Testis (tissue), 3 donors: ENCODE data around the gene PDE6A. TPM values are rescaled to one million over a fixed set of nuclear protein-coding genes. Genes with fewer than 3 reads are reported as not detected.

Source experiments
- DNase-seq: peaks from one replicate; pipeline ENCODE4 v3.0.0-alpha.2; 2019
- H3K27ac ChIP-seq, 2 donors: fragments of 200-600 bp; sonication (generic); one replicate each; pipeline ENCODE4 v1.5.1; 2019
- H3K27me3 ChIP-seq: fragments of 200-600 bp; sonication (generic); one replicate; pipeline ENCODE4 v1.5.1; 2019
- H3K36me3 ChIP-seq: fragments of 200-600 bp; sonication (generic); one replicate; pipeline ENCODE4 v1.5.1; 2017; ENCODE audit warnings: low read depth; ENCODE audit errors: missing control alignments
- H3K4me1 ChIP-seq: fragments of 200-600 bp; sonication (generic); one replicate; pipeline ENCODE4 v1.5.1; 2019
- H3K4me3 ChIP-seq, 2 donors: fragments of 200-600 bp; sonication (generic); one replicate each; pipeline ENCODE4 v1.5.1; 2017 to 2019
- H3K9me3 ChIP-seq: fragments of 200-600 bp; sonication (generic); one replicate; pipeline ENCODE4 v1.5.1; 2017
- POLR2A ChIP-seq: fragments of 450-650 bp; IDR thresholded peaks from one replicate; pipeline ENCODE4 v1.6.1; 2017; ENCODE audit warnings: antibody characterized with exemption, mild to moderate bottlenecking, moderate library complexity
- WGBS, 2 donors: methylation state at CpG; one replicate each; pipeline ENCODE4 v1.1.5; 2018; 5-methylcytosine and 5-hydroxymethylcytosine counted together
- intact Hi-C: fragments of 100-400 bp; cut with DNase I; formaldehyde crosslinking; loops from one replicate; pipeline ENCODE4 v1.15.1; 2023; ENCODE audit warnings: low total_unique reads
- polyA plus RNA-seq: library from polyadenylated mRNA; stranded (reverse); fragments of 350-450 nt; fragmentation: Illumina TruSeq; extraction: RNeasy Lipid Tissue Mini Kit (QIAGEN cat#74804); gene quantifications from one replicate; pipeline ENCODE4 v1.2.3, GENCODE V29; 2014; ENCODE audit warnings: low read depth, low replicate concordance; ENCODE audit not compliant: insufficient read depth
- total RNA-seq, 2 donors: library from RNA; depleted of rRNA; stranded (reverse); fragments of >200 nt; gene quantifications; one replicate each; pipeline ENCODE4 v1.2.3, GENCODE V29; 2016
- TF ChIP-seq, protein P1 (sequence below), 3 experiments: fragments of 450-650 bp in 2 of 3; fragments of 200-600 bp in 1 of 3; sonication (generic) in 1 of 3; IDR thresholded peaks; one replicate each; pipeline ENCODE4 v1.5.1; 2016 to 2019; ENCODE audit warnings: antibody characterized with exemption in 3 of 3, mild to moderate bottlenecking in 2 of 3, moderate library complexity in 1 of 3

Gene PDE6A
- total and polyA plus RNA-seq, 3 donors from 2014 or later = 2.9 to 4.6 (median 3.2) TPM

DNA sequence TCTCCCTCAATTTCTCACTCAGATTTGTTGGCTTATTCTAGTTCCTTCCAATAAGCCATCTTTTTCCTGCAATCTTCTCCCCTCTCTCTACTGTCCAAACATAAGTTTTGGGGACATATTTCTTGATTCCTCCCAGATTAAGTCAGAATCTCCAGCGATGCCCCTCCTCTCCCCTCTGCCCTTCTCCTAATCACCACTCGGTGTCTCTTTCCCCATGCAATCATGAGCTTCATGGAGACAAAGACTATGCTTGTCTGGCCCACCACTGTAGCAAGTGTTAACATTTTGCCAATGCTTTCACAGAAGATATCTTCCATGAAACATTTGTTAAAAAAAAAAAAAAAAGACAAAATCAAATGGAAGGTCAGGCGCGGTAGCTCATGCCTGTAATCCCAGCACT, 42.4 kb downstream of the PDE6A start:
- WGBS, 2 donors = 70 to 77% methylated on average over 4 of the region's 4 CpGs

DNA sequence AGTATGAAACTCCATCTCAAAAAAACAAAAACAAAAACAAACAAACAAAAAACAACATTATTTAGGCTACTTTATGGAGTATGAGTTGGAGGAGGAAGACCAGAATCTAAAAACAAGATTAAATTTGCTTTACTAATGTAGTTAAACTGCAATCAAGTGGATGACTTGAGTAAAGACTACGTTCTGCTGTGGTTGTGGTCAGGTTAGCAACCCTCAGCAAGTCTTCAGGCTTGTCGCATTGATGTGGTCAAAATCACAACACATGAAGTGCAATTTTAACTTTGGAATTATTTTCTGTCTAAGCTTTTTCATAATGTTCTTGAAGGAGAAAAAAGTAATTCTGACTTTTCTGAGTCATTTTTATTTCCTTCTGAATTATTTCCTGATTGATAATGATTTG, 43.1 kb downstream of the PDE6A start:
- Histone ChIP-seq H3K4me3 (no peak overlapping the region), H3K36me3 (no peaks in the 10 kb centered on the region), H3K27ac (no peak overlapping the region), H3K27me3 (no peaks in the 10 kb centered on the region), H3K9me3 (no peaks in the 10 kb centered on the region), H3K4me1 (peaks cover 5% of the 10 kb centered on the region)
- TF ChIP-seq, protein P1, sequence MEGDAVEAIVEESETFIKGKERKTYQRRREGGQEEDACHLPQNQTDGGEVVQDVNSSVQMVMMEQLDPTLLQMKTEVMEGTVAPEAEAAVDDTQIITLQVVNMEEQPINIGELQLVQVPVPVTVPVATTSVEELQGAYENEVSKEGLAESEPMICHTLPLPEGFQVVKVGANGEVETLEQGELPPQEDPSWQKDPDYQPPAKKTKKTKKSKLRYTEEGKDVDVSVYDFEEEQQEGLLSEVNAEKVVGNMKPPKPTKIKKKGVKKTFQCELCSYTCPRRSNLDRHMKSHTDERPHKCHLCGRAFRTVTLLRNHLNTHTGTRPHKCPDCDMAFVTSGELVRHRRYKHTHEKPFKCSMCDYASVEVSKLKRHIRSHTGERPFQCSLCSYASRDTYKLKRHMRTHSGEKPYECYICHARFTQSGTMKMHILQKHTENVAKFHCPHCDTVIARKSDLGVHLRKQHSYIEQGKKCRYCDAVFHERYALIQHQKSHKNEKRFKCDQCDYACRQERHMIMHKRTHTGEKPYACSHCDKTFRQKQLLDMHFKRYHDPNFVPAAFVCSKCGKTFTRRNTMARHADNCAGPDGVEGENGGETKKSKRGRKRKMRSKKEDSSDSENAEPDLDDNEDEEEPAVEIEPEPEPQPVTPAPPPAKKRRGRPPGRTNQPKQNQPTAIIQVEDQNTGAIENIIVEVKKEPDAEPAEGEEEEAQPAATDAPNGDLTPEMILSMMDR (IDR thresholded peaks at IDR 0.05) = no peak
- no peak for TF ChIP-seq POLR2A
- intact Hi-C loops = no loop called here
- 93% methylated on average over 2 of the region's 2 CpGs for whole genome bisulfite sequencing, 2 donors
- DNase-seq = no peak

More for the DNA sequence above, 42.4 kb downstream of the PDE6A start:
- H3K4me3 ChIP-seq = no peak overlapping the region
- no peaks in the 10 kb centered on the region for H3K9me3 ChIP-seq
- H3K27ac ChIP-seq = no peak overlapping the region
- peaks cover 5% of the 10 kb centered on the region for H3K4me1 ChIP-seq
- no peaks in the 10 kb centered on the region for H3K36me3 ChIP-seq
- DNase-seq = no peak
- no peaks in the 10 kb centered on the region for H3K27me3 ChIP-seq
- no peak for TF ChIP-seq POLR2A
- TF ChIP-seq, protein P1 (IDR thresholded peaks at IDR 0.05) = no peak
- intact Hi-C loops = no loop called here

DNA sequence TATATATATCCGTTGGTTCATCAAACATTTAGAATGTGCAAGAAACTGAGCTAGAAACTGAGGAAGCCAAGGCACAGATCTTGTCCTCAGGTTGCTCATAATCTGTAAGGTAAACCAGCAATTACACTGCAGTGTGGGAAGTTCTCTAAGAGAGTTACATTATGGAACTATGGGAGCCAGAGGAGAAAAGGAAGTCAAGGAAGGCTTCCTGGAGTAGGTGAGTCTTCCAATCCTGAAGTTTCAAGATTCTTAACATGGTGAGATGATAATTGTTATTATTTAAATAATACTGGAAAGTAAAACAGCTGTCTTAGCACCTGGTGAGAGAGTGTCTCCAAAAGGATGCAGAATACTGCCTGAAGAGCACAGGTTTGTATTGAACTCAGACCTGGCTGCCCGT, 44.2 kb downstream of the PDE6A start:
- no peaks in the 10 kb centered on the region for H3K27me3 ChIP-seq
- WGBS, 2 donors = 46 to 56% methylated on average over 2 of the region's 2 CpGs
- no peak for TF ChIP-seq POLR2A
- TF ChIP-seq, protein P1 (IDR thresholded peaks at IDR 0.05) = no peak
- no peak overlapping the region for H3K27ac ChIP-seq
- H3K36me3 ChIP-seq = no peaks in the 10 kb centered on the region
- H3K9me3 ChIP-seq = no peaks in the 10 kb centered on the region
- H3K4me3 ChIP-seq = no peak overlapping the region
- H3K4me1 ChIP-seq = peaks cover 5% of the 10 kb centered on the region
- no peak for DNase-seq
- intact Hi-C loops = no loop called here

DNA sequence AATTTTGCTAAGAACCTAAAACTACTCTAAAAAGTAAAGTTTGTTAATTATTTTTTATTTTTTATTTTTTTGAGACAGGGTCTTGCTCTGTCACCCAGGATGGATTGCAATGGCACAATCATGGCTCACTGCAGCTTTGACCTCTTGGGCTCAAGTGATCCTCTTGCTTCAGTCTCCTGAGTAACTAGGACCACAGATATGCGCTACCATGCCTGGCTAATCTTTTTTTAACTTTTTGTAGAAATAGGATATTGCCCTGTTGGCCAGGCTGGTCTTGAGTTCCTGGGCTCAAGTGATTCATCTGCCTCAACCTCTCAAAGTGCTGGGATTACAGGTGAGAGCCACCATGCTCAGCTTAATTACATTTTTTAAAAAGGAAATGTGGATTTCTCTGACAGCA, 45.8 kb downstream of the PDE6A start:
- Histone ChIP-seq H3K27ac (no peak overlapping the region), H3K4me3 (no peak overlapping the region), H3K4me1 (no peaks in the 10 kb centered on the region), H3K27me3 (no peaks in the 10 kb centered on the region), H3K9me3 (no peaks in the 10 kb centered on the region), H3K36me3 (no peaks in the 10 kb centered on the region)
- intact Hi-C loops = no loop called here
- no peak for DNase-seq
- TF ChIP-seq, protein P1 (IDR thresholded peaks at IDR 0.05) = no peak
- no peak for TF ChIP-seq POLR2A
- WGBS, 2 donors = 100% methylated on average over 1 of the region's 1 CpG

DNA sequence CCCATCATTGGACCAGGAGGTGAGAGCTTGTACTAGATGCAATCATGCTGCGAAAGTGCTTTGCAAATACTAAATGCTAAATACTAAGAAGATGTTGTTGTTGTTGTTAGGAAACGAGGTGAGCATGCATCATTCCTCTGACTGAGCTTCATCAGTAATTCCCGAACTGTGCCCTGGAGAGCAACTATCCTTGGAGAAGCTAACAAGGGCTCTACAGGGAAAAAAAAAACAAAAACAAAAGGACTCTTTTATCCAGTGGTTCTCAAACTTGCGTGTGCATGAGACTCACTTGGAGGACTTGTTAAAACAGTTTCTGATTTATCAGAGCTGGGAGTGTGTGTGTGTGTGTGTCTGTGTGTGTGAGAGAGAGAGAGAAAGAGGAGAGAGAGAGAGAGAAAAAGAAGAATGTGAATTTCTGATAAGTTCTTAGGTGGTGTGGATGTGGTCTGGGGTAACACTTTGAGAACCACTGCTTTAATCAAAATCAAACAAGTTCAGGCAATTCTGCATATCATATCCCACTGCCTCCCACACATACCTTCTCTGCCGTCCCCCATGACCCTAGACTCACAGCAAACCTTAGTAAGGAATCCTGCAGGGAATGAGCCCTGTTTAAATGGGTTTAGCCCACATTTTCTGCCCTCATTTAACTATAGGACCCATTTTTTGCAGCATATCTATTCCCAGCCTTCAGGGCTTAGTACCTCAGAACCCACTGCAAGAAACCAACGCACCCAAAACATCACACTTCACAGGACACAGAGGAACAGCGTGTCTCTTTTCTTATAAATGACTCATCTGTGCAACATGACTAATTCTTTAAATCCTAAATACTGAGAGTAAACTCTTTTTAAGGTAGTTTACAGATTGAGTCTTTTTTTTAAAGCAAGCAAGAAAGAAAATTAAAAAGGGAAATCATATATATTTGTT, 48.9 kb downstream of the PDE6A start:
- intact Hi-C loops = no loop called here
- H3K27ac ChIP-seq = no peak overlapping the region
- TF ChIP-seq, protein P1 (IDR thresholded peaks at IDR 0.05) = no peak
- no peak for TF ChIP-seq POLR2A
- H3K9me3 ChIP-seq = no peaks in the 10 kb centered on the region
- no peaks in the 10 kb centered on the region for H3K4me1 ChIP-seq
- H3K27me3 ChIP-seq = no peaks in the 10 kb centered on the region
- DNase-seq = no peak
- no peak overlapping the region for H3K4me3 ChIP-seq
- no peaks in the 10 kb centered on the region for H3K36me3 ChIP-seq
- 48 to 62% methylated on average over 7 of the region's 7 CpGs for whole genome bisulfite sequencing, 2 donors
